Adrenal gland (tissue), 5 donors: ENCODE results near the gene RPL41.

Experiments
- CTCF ChIP-seq, 6 experiments: fragments of 450-650 bp in 4 of 6; fragments of 200-600 bp in 2 of 6; sonication (generic) in 1 of 6; IDR thresholded peaks; 1 replicate in 5 of 6; 2 replicates in 1 of 6; pipeline versions ENCODE4 v1.5.1 to v1.8.0; 2016 to 2021; ENCODE audit warnings: antibody characterized with exemption in 6 of 6, mild to moderate bottlenecking in 2 of 6, moderate library complexity in 1 of 6
- POLR2A ChIP-seq, 2 donors: fragments of 450-650 bp; IDR thresholded peaks; one replicate each; pipeline ENCODE4 v1.6.1; 2017; ENCODE audit warnings: antibody characterized with exemption in 2 of 2, mild to moderate bottlenecking in 2 of 2, moderate library complexity in 1 of 2
- donor health status: DM: no; HTN: no; CAD: no.

GRCh38 chr12:56151672-56152131 lies 35.3 kb downstream of the RPL41 start:
- peak; percentile 19 to 76 (median 59) for TF ChIP-seq CTCF (IDR thresholded peaks at IDR 0.05)
- no peak for TF ChIP-seq POLR2A (IDR thresholded peaks at IDR 0.05)
